ENCODE results near the gene TDRD9. TPM values are rescaled to one million over a fixed set of nuclear protein-coding genes. Genes with fewer than 3 reads are reported as not detected.

TDRD9 gene
- total and polyA plus RNA-seq, 2 experiments from 2014 or later, result 0.24 TPM; not detected in 1

GRCh38 chr14:104084251-104085002, 156.2 kb downstream of the TDRD9 start:
- Mint-ChIP-seq H3K9me3 (no peaks in the 10 kb centered on the region; the same call in 2 of the 3 replicates), H3K27ac (no peak overlapping the region; the same call in 1 of the 2 replicates), H3K36me3 (ENCODE audit: low read depth) (no peaks in the 10 kb centered on the region; the same call in 2 of the 3 replicates), H3K4me1 (peaks cover 5% of the 10 kb centered on the region; the same call in 2 of the 3 replicates), H3K27me3 (ENCODE audit: insufficient read depth, low read depth, poor library complexity) (peaks cover 19% of the 10 kb centered on the region), H3K4me3 (peak overlapping the region; percentile 20; the same call in 2 of the 3 replicates)
- H3F3A ChIP-seq (replicated peaks; ENCODE audit: low read depth), result no peaks in the 10 kb centered on the region
- ATAC-seq (no peak), DNase-seq (ENCODE audit: low spot score) (no peak)
- no peaks in the 10 kb centered on the region for H4K20me1 ChIP-seq (replicated peaks; ENCODE audit: insufficient read depth)
- H2AFZ ChIP-seq, result peak overlapping the region; percentile 90
- no peaks in the 10 kb centered on the region for H3K36me3 ChIP-seq (ENCODE audit: insufficient read depth)
- TF ChIP-seq JUNB (IDR thresholded peaks at IDR 0.05; ENCODE audit: unreplicated experiment), result no peak
- TF ChIP-seq EZH2 (IDR thresholded peaks at IDR 0.05; ENCODE audit: low read depth, unreplicated experiment), result no peak
- TF ChIP-seq REST (IDR thresholded peaks at IDR 0.05; ENCODE audit: unreplicated experiment), result no peak
- TF ChIP-seq POLR2AphosphoS5 (IDR thresholded peaks at IDR 0.05; ENCODE audit: low read depth), result no peak
- no peak for TF ChIP-seq NANOG (IDR thresholded peaks at IDR 0.05; ENCODE audit: borderline replicate concordance)
- TF ChIP-seq STAT1 (IDR thresholded peaks at IDR 0.05; ENCODE audit: unreplicated experiment), result no peak
- TF ChIP-seq CTCF (conservative IDR thresholded peaks at IDR 0.05; ENCODE audit: low read depth in 2 of 2), result no peak
- TF ChIP-seq ZNF462 (CRISPR knock-in tag; IDR thresholded peaks at IDR 0.05), result no peak
- no peak for TF ChIP-seq ZNF114 (CRISPR knock-in tag; IDR thresholded peaks at IDR 0.05)
- TF ChIP-seq ZNF331 (CRISPR knock-in tag; IDR thresholded peaks at IDR 0.05; ENCODE audit: low read depth), result no peak
- TF ChIP-seq ETS1 (IDR thresholded peaks at IDR 0.05), result no peak
- TF ChIP-seq CREB1 (CRISPR knock-in tag; IDR thresholded peaks at IDR 0.05; ENCODE audit: low read depth), result no peak
- no peak for TF ChIP-seq EZH2phosphoT487 (IDR thresholded peaks at IDR 0.05; ENCODE audit: unreplicated experiment)
- no peaks in the 10 kb centered on the region for H3K9me2 ChIP-seq (ENCODE audit: insufficient read depth)
- H3K4me2 ChIP-seq, result peak overlapping the region; percentile 62; the same call in 1 of the 2 replicates
- no peaks in the 10 kb centered on the region for H3K79me2 ChIP-seq (replicated peaks; ENCODE audit: insufficient read depth)
- H3K4me1 ChIP-seq (ENCODE audit: insufficient read depth), result 0 out of 2 replicates have a peak, but pooled peaks cover 3% of the 10 kb centered on the region
- H3K4me3 ChIP-seq, result 0 out of 2 replicates have a peak overlapping the region, but pooled peaks have one; percentile 40
- H3K27me3 ChIP-seq (ENCODE audit: insufficient read depth), result peaks cover 8% of the 10 kb centered on the region; the same call in 1 of the 2 replicates
- no peak overlapping the region for H3K27ac ChIP-seq (ENCODE audit: low read depth)

Measured in GM23338 (cell line).